ENCODE data around the gene XPO4. TPM values are rescaled to one million over a fixed set of nuclear protein-coding genes. Genes with fewer than 3 reads are reported as not detected.
"Not testable (repeated sequence)": the region's sequence is repeated elsewhere in the genome, so short reads cannot be mapped to it uniquely, and the experiment has no call there.

XPO4 gene
- polyA plus RNA-seq (2013, experiment 1 of 2; ENCODE audit: insufficient read length), result 8.2 TPM
- 9.9 TPM for polyA plus RNA-seq (2013, experiment 2 of 2; ENCODE audit: insufficient read length)

GRCh38 chr13:20902438-20903163 is at the start of gene XPO4:
XPO4 (minus strand) TSS chr13:20902746; CDS start chr13:20902738, 8 bp downstream.
- peak; percentile 83 for DNase-seq

DNA sequence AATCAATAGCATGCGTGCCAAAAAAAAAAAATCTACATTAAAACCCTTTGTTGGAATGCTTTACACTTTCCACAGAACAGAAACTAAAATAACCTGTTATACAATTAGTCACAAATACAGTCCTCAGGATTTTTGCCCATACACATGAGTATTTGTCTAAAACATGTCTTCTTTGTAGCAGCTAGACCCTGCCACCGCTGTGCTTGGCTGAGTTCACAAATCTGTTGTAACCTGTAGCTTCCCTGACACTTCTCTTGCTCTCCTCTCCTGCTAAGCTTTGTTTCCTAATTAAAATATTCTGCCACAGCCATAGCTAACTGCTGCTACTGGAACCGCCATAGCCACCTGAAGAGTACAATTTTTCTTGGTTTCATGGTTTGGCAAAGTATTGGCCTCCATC is 45.5 kb upstream of the XPO4 start:
- DNase-seq, result not testable (repeated sequence)

DNA sequence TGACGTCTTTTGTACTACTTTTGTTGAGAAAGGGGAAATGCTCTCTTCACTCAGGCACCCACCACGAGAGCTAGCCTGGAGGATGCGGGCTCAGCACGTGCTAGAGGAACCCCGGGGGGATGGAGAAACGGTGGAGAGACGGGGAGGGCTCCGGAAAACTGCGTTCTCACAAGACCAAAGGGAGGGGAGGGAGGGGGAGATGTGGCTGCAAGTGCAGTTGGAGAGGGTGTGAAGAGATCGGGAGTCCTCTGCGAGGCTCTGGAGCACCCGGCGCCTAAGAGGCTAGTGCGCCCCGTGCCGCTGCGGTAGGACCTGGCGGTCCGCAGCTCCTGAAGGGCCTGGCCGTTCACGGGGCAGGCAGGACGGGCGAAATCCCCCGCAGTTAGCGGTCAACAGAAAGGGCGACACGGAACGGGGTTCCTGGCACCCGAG is 43.4 kb upstream of the XPO4 start:
- no peak for DNase-seq

DNA sequence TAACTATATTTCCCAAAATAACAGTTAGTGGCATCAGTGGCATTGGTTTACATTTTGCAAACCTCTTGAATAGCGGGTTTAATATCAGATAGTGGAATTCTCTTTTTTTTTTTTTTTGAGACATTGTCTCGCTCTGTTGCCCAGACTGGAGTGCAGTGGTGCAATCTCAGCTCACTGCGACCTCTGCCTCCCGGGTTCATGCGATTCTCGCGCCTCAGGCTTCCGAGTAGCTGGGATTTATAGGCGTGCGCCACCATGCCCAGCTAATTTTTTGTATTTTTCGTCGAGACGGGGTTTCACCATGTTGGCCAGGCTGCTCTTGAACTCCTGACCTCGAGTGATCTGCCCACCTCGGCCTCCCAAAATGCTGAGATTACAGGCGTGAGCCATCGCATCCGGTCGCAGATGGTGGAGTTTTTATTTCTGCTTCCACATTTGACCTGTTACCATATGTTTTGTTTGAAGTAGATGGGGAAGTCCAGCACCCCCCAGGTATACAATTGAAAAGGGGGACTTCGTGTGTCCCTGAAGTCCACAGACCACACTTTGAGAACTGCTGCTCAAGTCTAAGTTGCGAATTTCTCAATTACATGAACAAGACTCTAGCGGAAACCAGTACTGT is 40.5 kb upstream of the XPO4 start:
- DNase-seq, result no peak

DNA sequence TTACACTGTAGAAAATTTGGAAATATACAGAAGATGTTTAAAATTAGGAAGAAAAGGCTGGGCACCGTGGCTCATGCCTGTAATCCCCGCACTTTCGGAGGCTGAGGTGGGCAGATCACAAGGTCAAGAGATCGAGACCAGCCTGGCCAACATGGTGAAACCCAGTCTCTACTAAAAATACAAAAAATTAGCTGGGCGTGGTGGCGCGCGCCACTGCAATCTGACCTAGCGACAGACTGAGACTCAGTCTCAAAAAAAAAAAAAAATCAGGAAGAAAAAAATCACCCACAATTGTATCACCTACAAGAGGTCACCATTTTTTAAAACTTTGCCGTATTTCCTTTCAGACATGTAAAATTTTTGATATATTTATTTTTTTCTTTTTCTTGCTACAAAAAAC is 38.0 kb upstream of the XPO4 start:
- DNase-seq, result not testable (repeated sequence)

- peak; percentile 40 for DNase-seq
These were observed 37.5 kb upstream of the XPO4 start for GRCh38 chr13:20940083-20940482.

DNA sequence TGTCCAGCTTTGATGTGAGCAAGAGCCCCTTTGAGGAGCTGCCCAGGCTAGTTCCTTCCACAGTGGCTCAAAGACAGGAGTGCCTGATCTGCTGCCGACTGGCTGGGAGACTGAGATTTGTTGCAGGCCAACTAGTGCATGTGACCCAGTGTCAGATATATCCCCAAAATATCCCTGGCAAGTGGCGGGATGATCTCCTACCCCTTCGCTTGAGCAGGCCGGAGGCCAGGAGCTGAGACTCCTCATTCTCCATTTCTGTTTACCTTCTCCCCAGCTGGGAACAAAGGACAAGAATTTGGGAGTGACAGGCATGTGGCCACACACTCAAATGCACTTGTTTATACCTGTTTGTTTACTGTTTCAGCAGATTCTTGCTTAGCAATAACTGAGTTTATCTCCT is 37.1 kb upstream of the XPO4 start:
- no peak for DNase-seq

DNA sequence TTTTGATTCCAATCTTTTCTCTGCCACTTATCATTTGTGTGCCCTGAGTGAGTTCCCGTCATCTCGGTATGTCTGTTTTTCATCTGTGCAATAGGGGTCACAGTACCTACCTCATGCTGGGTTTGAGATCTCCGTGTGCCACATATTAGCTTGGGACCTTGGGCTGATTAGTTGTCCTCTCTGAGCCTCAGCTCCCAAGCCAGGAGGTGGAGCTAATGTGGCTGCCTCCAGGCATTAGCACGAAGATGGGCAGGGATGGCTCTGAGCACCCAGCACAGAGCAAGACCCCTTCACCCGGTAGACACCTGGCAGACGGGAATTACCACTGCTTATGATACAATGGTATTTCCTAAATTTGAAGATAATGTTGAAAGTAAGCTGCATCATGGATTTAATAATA is 35.8 kb upstream of the XPO4 start:
- DNase-seq, result no peak

DNA sequence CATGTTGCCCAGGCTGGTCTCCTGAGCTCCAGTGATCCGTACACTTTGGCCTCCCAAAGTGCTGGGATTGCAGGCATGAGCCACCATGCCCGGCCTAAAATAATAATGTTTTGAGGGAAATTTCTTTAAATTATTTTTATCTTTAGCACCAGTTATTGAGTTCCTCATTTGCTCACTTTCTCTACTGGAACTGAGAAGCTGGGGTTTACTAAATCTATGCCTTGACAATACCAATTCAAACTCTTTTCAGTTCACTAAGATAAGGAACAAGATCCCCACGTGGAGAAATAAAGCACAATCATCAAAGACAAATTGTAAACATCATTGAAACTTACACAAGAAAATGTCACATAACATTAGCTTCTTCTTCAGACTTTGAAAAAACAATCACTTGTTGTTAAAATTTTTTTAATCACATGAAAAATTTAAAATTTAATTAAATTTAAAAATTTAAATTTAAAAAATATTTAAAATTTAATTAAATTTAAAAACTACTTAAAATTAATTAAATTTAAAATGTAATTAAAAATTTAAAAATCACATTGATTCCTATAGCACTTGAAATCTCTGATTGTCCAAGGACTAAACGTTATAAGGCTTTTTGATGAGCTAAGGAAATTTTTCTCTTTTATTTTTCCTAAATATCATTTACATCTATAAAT is 25.2 kb upstream of the XPO4 start:
- DNase-seq, result no peak

DNA sequence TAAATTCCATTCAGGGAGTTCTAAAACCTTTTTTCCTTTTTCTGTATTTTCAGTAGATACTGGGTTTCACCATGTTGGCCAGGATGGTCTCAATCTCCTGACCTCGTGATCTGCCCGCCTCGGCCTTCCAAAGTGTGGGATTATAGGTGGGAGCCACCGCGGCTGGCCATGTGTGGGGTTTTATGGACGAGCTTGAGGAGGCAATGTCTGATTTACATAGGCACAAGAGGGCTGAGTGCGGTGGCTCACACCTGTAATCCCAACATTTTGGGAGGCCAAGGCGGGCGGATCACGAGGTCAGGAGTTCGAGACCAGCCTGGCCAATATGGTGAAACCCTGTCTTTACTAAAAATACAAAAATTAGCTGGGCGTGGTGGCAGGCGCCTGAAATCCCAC is 22.8 kb upstream of the XPO4 start:
- DNase-seq, result not testable (repeated sequence)

GRCh38 chr13:20924758-20925394 is 22.3 kb upstream of the XPO4 start:
- DNase-seq, result peak; percentile 77

GRCh38 chr13:20923272-20923671 is 20.7 kb upstream of the XPO4 start:
- no peak for DNase-seq

- DNase-seq, result no peak
These were observed 19.0 kb upstream of the XPO4 start for GRCh38 chr13:20921572-20921971.

DNA sequence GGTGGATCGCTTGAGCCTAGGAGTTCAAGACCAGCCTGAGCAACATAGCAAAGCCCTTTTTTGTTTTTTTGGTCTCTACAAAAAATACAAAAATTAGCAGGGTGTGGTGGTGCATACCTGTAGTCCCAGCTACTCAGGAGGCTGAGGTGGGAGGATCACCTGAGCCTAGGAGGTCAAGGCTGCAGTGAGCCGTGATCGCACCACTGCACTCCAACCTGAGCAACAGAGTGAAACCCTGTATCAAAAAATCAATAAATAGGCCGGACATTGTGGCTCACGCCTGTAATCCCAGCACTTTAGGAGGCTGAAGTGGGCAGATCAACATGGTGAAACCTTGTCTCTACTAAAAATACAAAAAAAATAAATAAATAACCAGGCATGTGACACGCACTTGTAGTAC is 13.1 kb upstream of the XPO4 start:
- not testable (repeated sequence) for DNase-seq

DNA sequence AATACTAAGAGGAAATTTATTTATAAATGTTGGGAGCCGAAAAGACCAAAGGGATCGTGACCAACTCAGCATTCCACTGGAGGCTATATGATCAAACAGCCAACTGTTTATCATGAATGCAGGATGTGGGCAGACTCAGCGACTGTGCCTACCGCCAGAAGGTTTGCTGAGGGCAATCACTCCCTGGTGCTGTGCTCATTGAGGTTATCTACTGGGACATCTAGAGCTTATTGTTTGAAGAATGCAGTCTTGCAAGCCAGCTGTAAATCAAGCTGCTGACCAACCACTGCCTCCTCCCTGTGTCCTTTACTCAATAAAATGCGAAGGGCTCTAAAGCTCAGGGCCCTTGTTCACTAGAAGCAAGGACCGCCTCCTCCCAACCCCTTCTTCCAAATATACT is 8.5 kb upstream of the XPO4 start:
- no peak for DNase-seq

DNA sequence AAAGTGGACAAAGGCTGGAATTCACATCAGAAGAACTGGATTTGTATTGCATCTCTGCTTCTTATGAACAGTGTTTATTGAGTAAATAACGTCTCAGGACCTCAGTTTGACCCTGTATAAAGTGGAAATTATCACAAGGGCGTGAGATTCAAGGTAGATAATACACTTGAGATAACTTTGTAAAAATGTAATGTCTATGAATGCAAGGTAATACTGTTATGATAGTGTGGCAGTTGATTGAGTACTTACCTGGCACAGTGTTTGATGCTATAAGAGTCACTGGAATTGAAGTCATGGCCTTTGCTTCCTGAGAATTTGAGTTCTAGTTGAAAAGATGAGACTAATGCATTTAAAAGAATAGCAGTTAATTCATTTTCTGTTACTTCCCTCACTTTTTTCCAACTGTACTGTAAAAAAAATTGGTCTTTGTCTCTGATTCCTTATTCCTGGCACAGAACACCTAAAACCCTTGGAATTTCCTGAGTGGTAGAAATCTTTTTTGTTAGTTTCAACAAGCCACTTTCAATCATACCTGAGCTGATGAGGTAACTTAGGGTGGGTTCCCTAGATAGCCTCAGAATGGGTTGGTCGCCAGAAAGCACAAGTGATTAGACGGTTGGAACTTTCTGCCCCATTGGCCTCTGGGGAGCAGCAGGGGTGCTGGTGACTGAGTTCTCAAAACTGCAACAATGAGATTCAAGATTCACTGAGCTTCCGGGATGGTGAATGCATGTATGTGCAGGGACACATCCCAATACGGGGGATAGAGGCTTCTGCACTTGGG is 6.4 kb upstream of the XPO4 start:
- no peak for DNase-seq

GRCh38 chr13:20904908-20905307 is 2.4 kb upstream of the XPO4 start:
- no peak for DNase-seq

GRCh38 chr13:20903164-20903475 is 574 bp upstream of the XPO4 start:
- no peak for DNase-seq

- peak; percentile 19 for DNase-seq
These were observed 693 bp downstream of the XPO4 start for GRCh38 chr13:20901668-20902437.

GRCh38 chr13:20894245-20894644 is 8.3 kb downstream of the XPO4 start:
- no peak for DNase-seq

- DNase-seq, result no peak
These were observed 10.8 kb downstream of the XPO4 start for GRCh38 chr13:20891768-20892167.

GRCh38 chr13:20891034-20891433 is 11.5 kb downstream of the XPO4 start:
- no peak for DNase-seq

Data from fibroblast of skin of scalp (primary cell).